Esophagus muscularis mucosa (tissue), 4 donors: ENCODE results near the gene GAREM1. TPM values are rescaled to one million over a fixed set of nuclear protein-coding genes. Genes with fewer than 3 reads are reported as not detected.
"Not testable (repeated sequence)": the region's sequence is repeated elsewhere in the genome, so short reads cannot be mapped to it uniquely, and the experiment has no call there.

Source experiments
- DNase-seq: peaks from one replicate; pipeline ENCODE4 v3.0.0-alpha.2; 2017; ENCODE audit errors: extremely low spot score
- H3K27ac ChIP-seq, 4 donors: fragments of 200-600 bp; sonication (generic); replicated peaks in 1 of 4; 1 replicate in 3 of 4; 2 replicates in 1 of 4; pipeline ENCODE4 v1.5.1; 2016 to 2019; ENCODE audit warnings: mild to moderate bottlenecking in 1 of 4
- H3K27me3 ChIP-seq, 4 donors: fragments of 200-600 bp; sonication (generic); one replicate each; pipeline versions ENCODE4 v1.5.1 to v1.6.0; 2016 to 2019
- H3K36me3 ChIP-seq, 4 donors: fragments of 200-600 bp; sonication (generic); one replicate each; pipeline ENCODE4 v1.5.1; 2016 to 2019
- H3K4me1 ChIP-seq, 4 donors: fragments of 200-600 bp; sonication (generic); one replicate each; pipeline ENCODE4 v1.5.1; 2016 to 2019
- H3K4me3 ChIP-seq, 4 donors: fragments of 200-600 bp; sonication (generic); 1 replicate in 2 of 4; 2 replicates in 2 of 4; pipeline ENCODE4 v1.5.1; 2016 to 2019; ENCODE audit warnings: mild to moderate bottlenecking in 4 of 4, moderate library complexity in 1 of 4
- H3K9me3 ChIP-seq, 4 donors: fragments of 200-600 bp; sonication (generic); 1 replicate in 3 of 4; 2 replicates in 1 of 4; pipeline ENCODE4 v1.5.1; 2016 to 2019
- CTCF ChIP-seq, 3 experiments: fragments of 200-600 bp in 2 of 3; fragments of 450-650 bp in 1 of 3; sonication (generic) in 2 of 3; IDR thresholded peaks; one replicate each; pipeline ENCODE4 v1.5.1; 2017 to 2019; ENCODE audit warnings: antibody characterized with exemption in 3 of 3, mild to moderate bottlenecking in 2 of 3, moderate library complexity in 1 of 3
- EP300 ChIP-seq: sonication (generic); formaldehyde crosslinking; IDR thresholded peaks from one replicate; pipeline ENCODE4 v1.6.1; 2017; ENCODE audit warnings: antibody characterized with exemption
- POLR2A ChIP-seq: fragments of 450-650 bp; IDR thresholded peaks from one replicate; pipeline ENCODE4 v1.6.1; 2017; ENCODE audit warnings: antibody characterized with exemption, moderate library complexity, mild to moderate bottlenecking, low read depth
- POLR2AphosphoS5 ChIP-seq, 2 donors: sonication (generic); formaldehyde crosslinking; IDR thresholded peaks; one replicate each; pipeline ENCODE4 v1.6.1; 2017; ENCODE audit warnings: antibody characterized with exemption in 2 of 2
- whole genome bisulfite sequencing: methylation state at CpG from one replicate; pipeline ENCODE4 v1.1.5; 2018; 5-methylcytosine and 5-hydroxymethylcytosine counted together
- intact Hi-C: fragments of 100-400 bp; cut with DNase I; formaldehyde crosslinking; loops from one replicate; pipeline ENCODE4 v1.15.1; 2023
- total RNA-seq, 4 donors: library from RNA; depleted of rRNA; stranded (reverse); fragments of >200 nt; gene quantifications; one replicate each; pipeline versions ENCODE4 v1.1.0 to v1.2.1, GENCODE V29; 2016

Gene GAREM1
- total RNA-seq, 4 donors from 2014 or later: 7.0 to 11.6 (median 9.8) TPM

GRCh38 chr18:32244881-32245280, 225.8 kb downstream of the GAREM1 start:
- Histone ChIP-seq H3K4me1 (no peaks in the 10 kb centered on the region), H3K27me3 (no peaks in the 10 kb centered on the region), H3K9me3 (no peaks in the 10 kb centered on the region), H3K4me3 (no peak overlapping the region), H3K27ac (no peak overlapping the region), H3K36me3 (no peaks in the 10 kb centered on the region)
- no peak for DNase-seq
- intact Hi-C loops: no loop called here
- TF ChIP-seq CTCF (IDR thresholded peaks at IDR 0.05): no peak
- no peak for TF ChIP-seq POLR2AphosphoS5 (IDR thresholded peaks at IDR 0.05)
- no peak for TF ChIP-seq EP300
- TF ChIP-seq POLR2A: no peak
- 68% methylated on average over 5 of the region's 5 CpGs for WGBS

GRCh38 chr18:32243358-32243757, 227.3 kb downstream of the GAREM1 start:
- DNase-seq: no peak
- intact Hi-C loops: no loop called here
- no peaks in the 10 kb centered on the region for H3K27me3 ChIP-seq
- no peaks in the 10 kb centered on the region for H3K9me3 ChIP-seq
- TF ChIP-seq CTCF (IDR thresholded peaks at IDR 0.05) (no peak), POLR2A (no peak), POLR2AphosphoS5 (IDR thresholded peaks at IDR 0.05) (no peak), EP300 (no peak)
- H3K4me1 ChIP-seq: no peaks in the 10 kb centered on the region
- no peaks in the 10 kb centered on the region for H3K36me3 ChIP-seq
- 95% methylated on average over 6 of the region's 6 CpGs for WGBS
- no peak overlapping the region for H3K4me3 ChIP-seq
- H3K27ac ChIP-seq: no peak overlapping the region

DNA sequence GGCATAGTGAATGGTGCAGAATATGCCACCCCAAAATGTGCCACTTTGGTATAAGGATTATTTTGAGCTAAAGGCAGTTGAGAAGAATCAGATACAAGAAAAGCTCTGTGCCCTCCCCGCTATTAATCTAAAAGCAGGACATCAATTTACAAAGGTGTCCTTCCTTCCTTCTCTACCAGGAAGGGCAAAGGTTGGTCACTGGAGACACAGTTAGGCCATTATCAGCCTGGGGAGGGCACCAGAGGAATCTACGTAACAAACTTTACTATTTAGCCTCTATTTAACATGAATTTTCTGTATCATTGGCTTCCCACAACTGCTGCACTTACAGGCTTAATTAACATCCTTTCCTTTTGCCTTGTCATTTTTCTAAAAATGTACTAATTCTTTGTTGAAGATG, 228.3 kb downstream of the GAREM1 start:
- H3K4me3 ChIP-seq: no peak overlapping the region
- H3K36me3 ChIP-seq: no peaks in the 10 kb centered on the region
- H3K27me3 ChIP-seq: no peaks in the 10 kb centered on the region
- H3K27ac ChIP-seq: no peak overlapping the region
- intact Hi-C loops: no loop called here
- H3K4me1 ChIP-seq: no peaks in the 10 kb centered on the region
- TF ChIP-seq POLR2A (no peak), CTCF (IDR thresholded peaks at IDR 0.05) (no peak), POLR2AphosphoS5 (IDR thresholded peaks at IDR 0.05) (no peak), EP300 (no peak)
- no peak for DNase-seq
- WGBS: 84% methylated on average over 2 of the region's 2 CpGs
- H3K9me3 ChIP-seq: no peaks in the 10 kb centered on the region

DNA sequence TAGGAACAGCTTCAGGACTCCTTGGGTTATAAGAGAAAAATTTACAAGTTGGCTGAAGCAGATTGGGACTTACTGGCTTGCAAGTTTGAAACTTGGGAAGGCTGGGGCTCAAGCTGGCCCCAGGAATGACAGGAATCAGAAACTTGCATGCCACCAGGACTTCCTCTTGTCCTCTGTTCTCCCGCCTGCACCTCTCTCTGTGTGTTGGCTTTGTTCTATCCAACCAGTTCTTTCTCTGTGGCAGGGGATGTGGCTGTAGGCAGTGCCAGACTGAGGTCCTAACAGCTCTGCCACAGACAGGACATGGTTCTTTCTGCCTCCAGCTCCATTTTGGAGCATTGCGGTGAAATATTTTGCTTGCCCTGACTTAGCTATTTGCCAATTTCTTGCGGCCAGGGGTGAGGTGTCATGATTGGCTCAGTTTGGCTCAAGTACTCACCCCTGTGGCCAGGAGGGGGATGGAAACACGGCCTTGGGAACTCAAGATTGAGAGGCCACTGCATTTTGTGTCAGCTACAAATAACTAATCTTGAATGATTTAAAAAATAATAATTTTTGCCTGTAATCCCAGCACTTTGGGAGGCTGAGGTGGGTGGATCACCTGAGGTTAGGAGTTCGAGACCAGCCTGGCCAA, 231.9 kb downstream of the GAREM1 start:
- H3K4me1 ChIP-seq: no peaks in the 10 kb centered on the region
- DNase-seq: no peak
- TF ChIP-seq POLR2AphosphoS5 (IDR thresholded peaks at IDR 0.05) (no peak), EP300 (no peak), POLR2A (no peak), CTCF (IDR thresholded peaks at IDR 0.05) (no peak)
- 96% methylated on average over 5 of the region's 5 CpGs for WGBS
- peaks cover 0 to 1% (median 0%) of the 10 kb centered on the region in 4 donors for H3K9me3 ChIP-seq
- H3K4me3 ChIP-seq: no peak overlapping the region
- no peak overlapping the region for H3K27ac ChIP-seq
- intact Hi-C loops: no loop called here
- H3K27me3 ChIP-seq: no peaks in the 10 kb centered on the region
- no peaks in the 10 kb centered on the region for H3K36me3 ChIP-seq

DNA sequence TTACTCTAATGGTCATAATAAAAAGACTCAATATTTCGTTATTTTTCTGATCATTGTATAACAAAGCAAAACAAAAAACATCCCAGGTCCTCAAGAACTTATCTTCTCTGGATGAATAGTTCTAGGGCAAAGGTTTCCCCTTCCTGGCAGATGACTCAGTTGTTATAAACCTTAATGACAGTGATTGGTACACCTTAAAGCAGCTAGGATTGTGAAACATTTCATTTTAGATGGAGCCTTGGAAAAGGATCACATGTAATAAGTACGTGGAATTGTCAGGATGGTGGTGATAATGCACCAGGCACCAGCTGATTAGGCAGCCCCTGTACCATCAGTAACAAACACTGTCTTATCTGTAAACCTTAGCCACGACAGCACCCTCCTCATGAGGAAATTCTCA, 233.6 kb downstream of the GAREM1 start:
- 70% methylated on average over 3 of the region's 3 CpGs for WGBS
- peaks cover 0 to 6% (median 1%) of the 10 kb centered on the region in 4 donors for H3K9me3 ChIP-seq
- H3K27me3 ChIP-seq: no peaks in the 10 kb centered on the region
- intact Hi-C loops: no loop called here
- H3K27ac ChIP-seq: no peak overlapping the region
- H3K4me3 ChIP-seq: no peak overlapping the region
- no peaks in the 10 kb centered on the region for H3K4me1 ChIP-seq
- TF ChIP-seq POLR2AphosphoS5 (IDR thresholded peaks at IDR 0.05) (no peak), POLR2A (no peak)
- H3K36me3 ChIP-seq: no peaks in the 10 kb centered on the region
- no peak for DNase-seq

- H3K27ac ChIP-seq, H3K27me3 ChIP-seq, intact Hi-C loops, DNase-seq, H3K36me3 ChIP-seq, H3K4me3 ChIP-seq, H3K4me1 ChIP-seq, H3K9me3 ChIP-seq: not testable (repeated sequence)
- WGBS: 95% methylated on average over 15 of the region's 15 CpGs
Measured at GRCh38 chr18:32233348-32233747, 237.3 kb downstream of the GAREM1 start.
